Hematopoietic multipotent progenitor cell (in vitro differentiated cells): ENCODE results near the gene RASSF3. TPM values are rescaled to one million over a fixed set of nuclear protein-coding genes. Genes with fewer than 3 reads are reported as not detected.

ENCODE experiments used
- small RNA-seq: library from RNA; depleted of rRNA; stranded (forward); fragments of <200 nt; gene quantifications from one replicate; pipeline ENCODE3, GENCODE V24; 2012
- total RNA-seq: library from RNA; depleted of rRNA; stranded (reverse); fragments of >200 nt; gene quantifications from one replicate; pipeline ENCODE4 v1.2.3, GENCODE V29; 2012

Gene RASSF3
- total RNA-seq, 1 donor = 12.9 TPM

Small RNA genes within 50 kb of the gene (small RNA-seq; reads per million reads assigned to genes)
- not detected for gene MIR548C
- not detected for gene MIR548Z
- gene RF00137 = not detected

Other genes with a start within 250 kb of the RASSF3 start
- not detected for gene C12orf56, start 219.7 kb upstream of the RASSF3 start, total RNA-seq
- 21.8 TPM for gene XPOT, start 206.1 kb upstream of the RASSF3 start, total RNA-seq
- gene TBK1, start 158.4 kb upstream of the RASSF3 start, total RNA-seq = 6.5 TPM
- 33.1 TPM for gene GNS, start 148.9 kb downstream of the RASSF3 start, total RNA-seq
- gene TBC1D30, start 214.2 kb downstream of the RASSF3 start, total RNA-seq = under 0.01 TPM